NCI-H510A (cell line): Measurements from ENCODE around the gene TSTD2.
A peak's percentile ranks its signal among the peaks of the same experiment; 100 is the strongest.

ENCODE experiments used
- DNase-seq: peaks from one replicate; lab custom pipeline; 2025; lab: John Stamatoyannopoulos, UW

Gene TSTD2

GRCh38 chr9:97632985-97633858 lies at the start of gene TSTD2, which contains the start of gene NCBP1:
Gene TSTD2, minus strand, starts transcription at chr9:97633368. Its CDS starts 5,806 bp downstream, at chr9:97627562.
Gene NCBP1, plus strand, starts transcription at chr9:97633821. Its CDS starts 61 bp downstream, at chr9:97633882.
- peak; percentile 97 for DNase-seq

GRCh38 chr9:97682242-97682641 lies 49.1 kb upstream of the TSTD2 start:
- DNase-seq, result no peak

GRCh38 chr9:97675655-97676054 lies 42.5 kb upstream of the TSTD2 start:
- DNase-seq, result no peak

GRCh38 chr9:97673922-97674321 lies 40.8 kb upstream of the TSTD2 start:
- DNase-seq, result no peak

- no peak for DNase-seq
Measured at GRCh38 chr9:97672403-97672802, 39.2 kb upstream of the TSTD2 start.

GRCh38 chr9:97670586-97670985 lies 37.4 kb upstream of the TSTD2 start:
- no peak for DNase-seq

GRCh38 chr9:97668485-97668884 lies 35.3 kb upstream of the TSTD2 start:
- DNase-seq, result no peak

- no peak for DNase-seq
Measured at GRCh38 chr9:97666907-97667686, 33.9 kb upstream of the TSTD2 start.

GRCh38 chr9:97665742-97666141 lies 32.6 kb upstream of the TSTD2 start:
- DNase-seq, result no peak

- no peak for DNase-seq
Measured at GRCh38 chr9:97660847-97661246, 27.7 kb upstream of the TSTD2 start.

GRCh38 chr9:97660340-97660739 lies 27.2 kb upstream of the TSTD2 start:
- DNase-seq, result no peak

GRCh38 chr9:97659771-97660170 lies 26.6 kb upstream of the TSTD2 start:
- DNase-seq, result no peak

GRCh38 chr9:97658707-97659106 lies 25.5 kb upstream of the TSTD2 start:
- no peak for DNase-seq

- no peak for DNase-seq
Measured at GRCh38 chr9:97651646-97652045, 18.5 kb upstream of the TSTD2 start.

GRCh38 chr9:97647996-97648395 lies 14.8 kb upstream of the TSTD2 start:
- DNase-seq, result no peak

- DNase-seq, result no peak
Measured at GRCh38 chr9:97645720-97646119, 12.6 kb upstream of the TSTD2 start.

GRCh38 chr9:97640325-97640724 lies 7.2 kb upstream of the TSTD2 start:
- no peak for DNase-seq

- no peak for DNase-seq
Measured at GRCh38 chr9:97638666-97639065, 5.5 kb upstream of the TSTD2 start.

GRCh38 chr9:97636903-97637302 lies 3.7 kb upstream of the TSTD2 start:
- DNase-seq, result no peak

- no peak for DNase-seq
Measured at GRCh38 chr9:97635026-97635425, 1.9 kb upstream of the TSTD2 start.

- no peak for DNase-seq
Measured at GRCh38 chr9:97633859-97634490, 807 bp upstream of the TSTD2 start.

- DNase-seq, result peak; percentile 51
Measured at GRCh38 chr9:97632248-97632984, 752 bp downstream of the TSTD2 start.
